PFSK-1 (cell line): Measurements from ENCODE around the gene CRKL.

Experiments
- FOXP2 ChIP-seq: optimal IDR thresholded peaks from 2 replicates; pipeline ENCODE3; 2011; ENCODE audit warnings: borderline replicate concordance, control low read depth, inconsistent platforms; ENCODE audit not compliant: insufficient read depth; ENCODE audit errors: extremely low read length, extremely low read depth
- POLR2AphosphoS5 ChIP-seq: IDR thresholded peaks from 2 replicates; pipeline ENCODE4 v1.6.1; 2012; ENCODE audit warnings: low read depth, mild to moderate bottlenecking, control low read depth, low read length, moderate library complexity
- SIN3A ChIP-seq: IDR thresholded peaks from 2 replicates; pipeline ENCODE4 v1.6.1; 2012; ENCODE audit warnings: mild to moderate bottlenecking, low read length, moderate library complexity, borderline replicate concordance; ENCODE audit not compliant: insufficient read depth
- TAF1 ChIP-seq: IDR thresholded peaks from 2 replicates; pipeline ENCODE4 v1.6.1; 2012; ENCODE audit warnings: low read length, control low read depth, borderline replicate concordance; ENCODE audit not compliant: insufficient read depth
- TF ChIP-seq, protein P1 (sequence below), 2 experiments: IDR thresholded peaks; 2 replicates each; pipeline versions ENCODE4 v1.6.1 to v1.8.0; 2011 to 2012; ENCODE audit warnings: low read depth in 2 of 2, low read length in 2 of 2, control low read depth in 1 of 2, inconsistent platforms in 1 of 2, mild to moderate bottlenecking in 1 of 2, moderate library complexity in 1 of 2; ENCODE audit not compliant: insufficient read depth in 1 of 2

CRKL gene

DNA sequence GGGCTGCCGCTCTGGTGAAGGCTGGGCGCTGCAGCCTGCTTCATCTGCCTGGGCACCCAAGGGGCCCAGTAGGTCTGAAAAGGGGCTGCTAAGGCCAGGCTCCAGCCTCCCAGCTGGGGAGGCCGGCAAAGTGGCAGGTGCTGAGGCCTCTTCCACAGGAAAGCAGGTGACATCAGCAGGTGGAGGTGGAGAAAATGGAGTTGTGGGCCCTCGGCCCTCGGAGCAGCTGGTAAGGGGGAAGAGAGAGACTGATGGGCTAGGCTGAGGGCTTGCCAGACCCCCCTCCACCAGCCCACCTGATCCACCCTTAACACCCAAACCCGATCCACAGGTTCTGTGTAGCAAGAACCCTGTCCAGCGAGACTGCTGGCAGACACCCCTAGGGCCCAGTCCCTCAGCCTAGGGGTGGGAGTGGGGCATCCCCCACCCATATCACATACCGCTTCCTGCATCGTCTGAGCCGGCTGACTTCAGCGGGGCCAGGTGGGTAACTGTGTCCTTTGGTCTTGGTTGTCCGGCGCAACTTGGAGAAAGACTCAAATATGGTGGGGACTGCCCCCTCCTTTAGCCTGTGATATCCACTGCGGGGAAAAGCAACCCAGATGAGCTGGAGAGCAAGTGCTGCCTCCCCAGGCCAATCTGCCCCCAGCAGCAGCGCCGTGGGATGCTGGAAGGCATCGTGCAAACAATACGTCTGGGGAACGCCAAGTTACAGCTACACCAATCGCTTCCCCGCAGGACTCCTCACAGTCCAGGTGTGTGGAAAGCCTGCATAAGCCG lies 83.2 kb downstream of the CRKL start:
- TF ChIP-seq, protein P1, sequence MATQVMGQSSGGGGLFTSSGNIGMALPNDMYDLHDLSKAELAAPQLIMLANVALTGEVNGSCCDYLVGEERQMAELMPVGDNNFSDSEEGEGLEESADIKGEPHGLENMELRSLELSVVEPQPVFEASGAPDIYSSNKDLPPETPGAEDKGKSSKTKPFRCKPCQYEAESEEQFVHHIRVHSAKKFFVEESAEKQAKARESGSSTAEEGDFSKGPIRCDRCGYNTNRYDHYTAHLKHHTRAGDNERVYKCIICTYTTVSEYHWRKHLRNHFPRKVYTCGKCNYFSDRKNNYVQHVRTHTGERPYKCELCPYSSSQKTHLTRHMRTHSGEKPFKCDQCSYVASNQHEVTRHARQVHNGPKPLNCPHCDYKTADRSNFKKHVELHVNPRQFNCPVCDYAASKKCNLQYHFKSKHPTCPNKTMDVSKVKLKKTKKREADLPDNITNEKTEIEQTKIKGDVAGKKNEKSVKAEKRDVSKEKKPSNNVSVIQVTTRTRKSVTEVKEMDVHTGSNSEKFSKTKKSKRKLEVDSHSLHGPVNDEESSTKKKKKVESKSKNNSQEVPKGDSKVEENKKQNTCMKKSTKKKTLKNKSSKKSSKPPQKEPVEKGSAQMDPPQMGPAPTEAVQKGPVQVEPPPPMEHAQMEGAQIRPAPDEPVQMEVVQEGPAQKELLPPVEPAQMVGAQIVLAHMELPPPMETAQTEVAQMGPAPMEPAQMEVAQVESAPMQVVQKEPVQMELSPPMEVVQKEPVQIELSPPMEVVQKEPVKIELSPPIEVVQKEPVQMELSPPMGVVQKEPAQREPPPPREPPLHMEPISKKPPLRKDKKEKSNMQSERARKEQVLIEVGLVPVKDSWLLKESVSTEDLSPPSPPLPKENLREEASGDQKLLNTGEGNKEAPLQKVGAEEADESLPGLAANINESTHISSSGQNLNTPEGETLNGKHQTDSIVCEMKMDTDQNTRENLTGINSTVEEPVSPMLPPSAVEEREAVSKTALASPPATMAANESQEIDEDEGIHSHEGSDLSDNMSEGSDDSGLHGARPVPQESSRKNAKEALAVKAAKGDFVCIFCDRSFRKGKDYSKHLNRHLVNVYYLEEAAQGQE (IDR thresholded peaks at IDR 0.05; ENCODE audit: insufficient read depth in 1 of 2, low read depth in 2 of 2, low read length in 2 of 2) = no peak
- TF ChIP-seq FOXP2 = no peak
- TF ChIP-seq TAF1 = no peak
- 0 out of 2 replicates have a peak, but pooled peaks have one; percentile 37 for TF ChIP-seq POLR2AphosphoS5
- no peak for TF ChIP-seq SIN3A

DNA sequence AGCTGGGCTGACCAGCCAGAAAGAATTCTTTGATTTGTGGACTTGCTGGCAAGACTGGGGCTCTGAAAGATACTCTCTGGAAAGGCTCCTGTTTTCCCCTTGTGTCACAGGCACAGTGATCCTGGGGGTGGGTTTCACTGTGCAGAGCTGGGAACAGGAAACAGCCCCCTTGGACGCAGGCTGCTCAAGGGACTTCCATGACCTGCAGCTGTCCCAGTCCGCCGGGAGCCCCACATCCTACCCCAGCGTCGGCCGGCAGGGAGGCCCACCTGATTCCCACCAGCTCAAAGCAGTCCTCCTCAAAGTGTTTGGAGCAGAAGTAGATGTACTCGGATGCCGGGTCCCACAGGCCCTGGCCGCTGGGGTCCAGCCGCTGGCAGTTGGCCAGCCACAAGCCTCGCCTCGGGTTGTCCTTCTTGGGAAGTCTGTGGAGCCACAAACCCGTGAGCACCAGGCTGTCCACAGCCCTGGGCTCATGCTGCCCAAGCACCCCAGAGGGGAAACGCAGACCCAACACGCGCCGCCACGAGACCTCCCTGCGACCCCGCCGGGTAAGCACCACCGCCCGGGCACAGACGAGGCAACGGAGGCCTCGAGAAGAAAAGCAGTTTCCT lies 83.9 kb downstream of the CRKL start:
- no peak for TF ChIP-seq SIN3A
- no peak for TF ChIP-seq TAF1
- TF ChIP-seq FOXP2 = no peak
- TF ChIP-seq, protein P1 (IDR thresholded peaks at IDR 0.05; ENCODE audit: insufficient read depth in 1 of 2, low read depth in 2 of 2, low read length in 2 of 2) = no peak
- no peak for TF ChIP-seq POLR2AphosphoS5

DNA sequence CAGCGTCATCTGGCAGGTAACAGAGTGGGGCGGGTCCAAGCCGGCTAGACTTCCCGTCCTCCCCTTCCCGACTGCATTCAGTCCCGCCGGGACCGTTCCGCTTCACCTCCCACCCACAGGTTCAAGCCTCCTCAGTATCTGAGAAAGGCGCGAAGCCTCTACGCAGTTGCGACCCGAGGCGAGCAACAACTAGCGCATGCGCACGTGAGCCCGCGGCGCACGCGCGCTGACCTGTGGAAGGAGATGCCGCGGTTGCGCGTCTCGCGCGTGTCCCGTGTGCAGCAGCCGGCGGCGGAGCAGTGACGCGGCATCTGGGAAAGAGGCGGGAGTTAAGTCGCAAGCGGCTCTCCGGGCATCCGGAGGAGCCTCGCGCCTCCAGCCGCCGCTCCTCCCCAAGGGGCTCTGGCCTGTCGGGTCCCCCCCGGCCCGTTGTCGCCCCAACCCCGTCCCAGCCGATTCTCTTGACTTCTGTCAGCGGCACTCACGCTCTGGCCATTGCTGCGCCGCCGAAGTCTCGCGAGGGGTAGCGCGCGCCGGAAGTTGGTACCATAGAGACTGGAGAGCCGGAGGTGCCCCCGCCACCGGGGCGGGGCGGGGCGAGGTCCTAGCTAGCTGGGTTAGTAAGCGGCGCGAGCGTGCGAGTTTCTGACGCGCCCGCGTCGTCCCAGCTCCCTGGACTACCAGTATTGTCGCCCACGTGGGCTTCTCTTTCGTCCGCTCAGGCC lies 84.6 kb downstream of the CRKL start, which contains the start of gene THAP7:
Gene THAP7, minus strand, starts transcription at position 518 of the 725 bp plus-strand sequence. Its CDS starts 207 bp downstream, at position 311.
- TF ChIP-seq TAF1 (peak; percentile 87), FOXP2 (peak; percentile 83), SIN3A (no peak), POLR2AphosphoS5 (peak; percentile 85)
- TF ChIP-seq, protein P1 (IDR thresholded peaks at IDR 0.05; ENCODE audit: insufficient read depth in 1 of 2, low read depth in 2 of 2, low read length in 2 of 2) = peak; percentile 23 to 37; a peak in 1 of 4 replicates
